Thoracic aorta (tissue), 2 donors: Measurements from ENCODE around the gene RASGRF1. TPM values are rescaled to one million over a fixed set of nuclear protein-coding genes. Genes with fewer than 3 reads are reported as not detected.
"Not testable (repeated sequence)": the region's sequence is repeated elsewhere in the genome, so short reads cannot be mapped to it uniquely, and the experiment has no call there.

Source experiments
- ATAC-seq: fragments of 150-250 bp; one replicate; pipeline ENCODE4 v1.8.0; 2017; ENCODE audit warnings: low read depth; ENCODE audit not compliant: insufficient number of reproducible peaks, low FRiP score
- DNase-seq: peaks from one replicate; pipeline ENCODE4 v3.0.0-alpha.2; 2020; ENCODE audit warnings: low spot score
- H3K27ac ChIP-seq, 2 donors: fragments of 200-600 bp; sonication (generic); 1 replicate in 1 of 2; 2 replicates in 1 of 2; pipeline ENCODE4 v1.5.1; 2016; ENCODE audit warnings: mild to moderate bottlenecking in 2 of 2, moderate library complexity in 2 of 2
- H3K27me3 ChIP-seq: fragments of 200-600 bp; sonication (generic); replicated peaks from 2 replicates; pipeline ENCODE4 v1.6.0; 2016; ENCODE audit warnings: mild to moderate bottlenecking; ENCODE audit not compliant: insufficient read depth
- H3K36me3 ChIP-seq: fragments of 200-600 bp; sonication (generic); one replicate; pipeline ENCODE4 v1.5.1; 2016
- H3K4me1 ChIP-seq, 2 donors: fragments of 200-600 bp; sonication (generic); 1 replicate in 1 of 2; 2 replicates in 1 of 2; pipeline versions ENCODE4 v1.5.1 to v1.6.0; 2016; ENCODE audit warnings: low read depth in 2 of 2, mild to moderate bottlenecking in 1 of 2; ENCODE audit not compliant: control insufficient read depth in 1 of 2
- H3K4me3 ChIP-seq: fragments of 200-600 bp; sonication (generic); 2 replicates; pipeline ENCODE4 v1.5.1; 2016; ENCODE audit warnings: mild to moderate bottlenecking
- H3K9me3 ChIP-seq: fragments of 200-600 bp; sonication (generic); 2 replicates; pipeline ENCODE4 v1.5.1; 2016
- CTCF ChIP-seq: fragments of 200-600 bp; sonication (generic); IDR thresholded peaks from one replicate; pipeline ENCODE4 v1.5.1; 2019; ENCODE audit warnings: antibody characterized with exemption
- total RNA-seq, 2 donors: library from RNA; depleted of rRNA; stranded (reverse); fragments of >200 nt; gene quantifications; one replicate each; pipeline versions ENCODE4 v1.1.0 to v1.2.3, GENCODE V29; 2016

The RASGRF1 gene
- total RNA-seq, 2 donors from 2014 or later = not detected

- TF ChIP-seq CTCF = peak; percentile 46
- no peaks in the 10 kb centered on the region for H3K4me1 ChIP-seq
- H3K27me3 ChIP-seq = no peaks in the 10 kb centered on the region
- ATAC-seq (no peak), DNase-seq (no peak)
- no peak overlapping the region for H3K4me3 ChIP-seq
- H3K36me3 ChIP-seq = no peaks in the 10 kb centered on the region
- no peaks in the 10 kb centered on the region for H3K9me3 ChIP-seq
- H3K27ac ChIP-seq = no peak overlapping the region
These were observed 62.1 kb downstream of the RASGRF1 start for GRCh38 chr15:79028411-79028964.

DNA sequence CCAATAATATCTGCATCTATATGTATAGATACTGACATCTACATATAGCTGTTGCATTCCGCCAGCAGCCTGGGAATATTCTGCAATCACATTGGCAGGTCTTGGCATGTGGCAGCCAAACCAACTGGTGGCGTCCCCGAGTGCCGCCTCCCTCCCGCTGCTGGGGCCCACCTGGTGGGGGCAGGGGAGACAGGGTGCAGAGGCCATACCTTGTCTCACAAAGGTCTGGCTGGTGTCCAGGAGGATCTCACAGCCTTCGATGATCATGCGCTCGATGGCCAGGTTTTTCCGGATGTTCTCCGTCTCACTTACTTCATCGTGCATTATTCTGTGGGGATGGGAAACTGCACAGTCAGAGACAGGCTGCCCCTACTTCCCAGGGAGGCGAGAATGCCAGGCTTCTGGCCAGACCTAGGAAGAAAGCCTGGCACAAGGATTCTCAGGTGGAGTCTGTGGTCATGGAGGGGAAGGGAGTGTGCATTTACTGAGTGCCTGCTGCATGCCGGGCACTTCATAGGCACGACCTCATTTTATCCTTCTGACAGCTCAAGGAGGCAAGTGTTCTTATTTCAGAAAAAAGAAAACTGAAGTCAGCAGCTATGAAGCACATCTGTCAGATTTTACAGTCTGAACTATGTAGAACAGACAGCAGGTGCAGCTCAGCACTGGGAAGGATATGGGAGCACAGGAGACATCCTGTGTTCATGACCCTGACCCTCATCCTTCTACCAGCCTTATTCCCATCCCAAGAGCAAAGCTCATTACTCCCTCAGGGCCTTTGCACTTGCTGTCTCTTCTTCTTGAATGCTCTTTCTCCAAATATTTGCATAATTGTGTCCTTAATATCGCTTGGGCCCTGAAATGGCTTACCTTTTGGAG is 62.8 kb downstream of the RASGRF1 start:
- Histone ChIP-seq H3K27ac (no peak overlapping the region), H3K36me3 (no peaks in the 10 kb centered on the region), H3K4me3 (no peak overlapping the region), H3K9me3 (no peaks in the 10 kb centered on the region), H3K4me1 (no peaks in the 10 kb centered on the region), H3K27me3 (no peaks in the 10 kb centered on the region)
- DNase-seq = no peak
- TF ChIP-seq CTCF = no peak
- no peak for ATAC-seq

GRCh38 chr15:79025802-79026201 is 64.8 kb downstream of the RASGRF1 start:
- Histone ChIP-seq H3K36me3 (no peaks in the 10 kb centered on the region), H3K27me3 (no peaks in the 10 kb centered on the region), H3K27ac (no peak overlapping the region), H3K9me3 (no peaks in the 10 kb centered on the region), H3K4me1 (no peaks in the 10 kb centered on the region), H3K4me3 (no peak overlapping the region)
- no peak for TF ChIP-seq CTCF
- no peak for ATAC-seq
- no peak for DNase-seq

DNA sequence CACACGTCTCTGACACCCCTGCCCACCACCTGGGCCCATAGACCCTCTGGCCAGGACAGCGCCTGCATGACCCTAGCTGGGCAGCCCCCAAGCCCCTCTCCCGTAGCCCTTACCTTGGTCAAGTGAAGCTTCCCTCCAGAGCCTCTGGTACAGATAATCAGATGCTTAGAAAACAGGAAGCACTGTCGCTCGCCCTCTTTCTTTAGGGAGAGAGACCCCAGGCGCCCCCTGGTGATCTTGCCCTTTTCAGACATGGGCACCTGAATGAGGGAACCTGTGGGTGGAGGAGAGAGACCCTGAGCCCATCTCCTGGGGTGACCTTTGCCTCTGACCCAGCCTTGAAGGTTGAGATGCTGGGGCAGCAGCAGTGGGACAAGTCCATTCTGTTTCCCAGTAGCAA is 65.4 kb downstream of the RASGRF1 start:
- DNase-seq (no peak), ATAC-seq (no peak)
- Histone ChIP-seq H3K4me1 (no peaks in the 10 kb centered on the region), H3K9me3 (no peaks in the 10 kb centered on the region), H3K27ac (no peak overlapping the region), H3K4me3 (no peak overlapping the region), H3K27me3 (no peaks in the 10 kb centered on the region), H3K36me3 (no peaks in the 10 kb centered on the region)
- TF ChIP-seq CTCF = no peak

- H3K27me3 ChIP-seq, H3K27ac ChIP-seq, ATAC-seq, H3K4me3 ChIP-seq, H3K9me3 ChIP-seq, H3K4me1 ChIP-seq, DNase-seq, H3K36me3 ChIP-seq: not testable (repeated sequence)
These were observed 66.1 kb downstream of the RASGRF1 start for GRCh38 chr15:79024493-79024892.
